HG02610 (cell line): ENCODE results near the gene MYLIP.
A peak's percentile ranks its signal among the peaks of the same experiment; 100 is the strongest.

Experiments
- ATAC-seq: cut with Tn5 transposase; IDR thresholded peaks from one replicate; pipeline ENCODE4 v1.9.1; 2021; ENCODE audit warnings: mild to moderate bottlenecking, moderate library complexity; ENCODE audit not compliant: unreplicated experiment

Gene MYLIP

DNA sequence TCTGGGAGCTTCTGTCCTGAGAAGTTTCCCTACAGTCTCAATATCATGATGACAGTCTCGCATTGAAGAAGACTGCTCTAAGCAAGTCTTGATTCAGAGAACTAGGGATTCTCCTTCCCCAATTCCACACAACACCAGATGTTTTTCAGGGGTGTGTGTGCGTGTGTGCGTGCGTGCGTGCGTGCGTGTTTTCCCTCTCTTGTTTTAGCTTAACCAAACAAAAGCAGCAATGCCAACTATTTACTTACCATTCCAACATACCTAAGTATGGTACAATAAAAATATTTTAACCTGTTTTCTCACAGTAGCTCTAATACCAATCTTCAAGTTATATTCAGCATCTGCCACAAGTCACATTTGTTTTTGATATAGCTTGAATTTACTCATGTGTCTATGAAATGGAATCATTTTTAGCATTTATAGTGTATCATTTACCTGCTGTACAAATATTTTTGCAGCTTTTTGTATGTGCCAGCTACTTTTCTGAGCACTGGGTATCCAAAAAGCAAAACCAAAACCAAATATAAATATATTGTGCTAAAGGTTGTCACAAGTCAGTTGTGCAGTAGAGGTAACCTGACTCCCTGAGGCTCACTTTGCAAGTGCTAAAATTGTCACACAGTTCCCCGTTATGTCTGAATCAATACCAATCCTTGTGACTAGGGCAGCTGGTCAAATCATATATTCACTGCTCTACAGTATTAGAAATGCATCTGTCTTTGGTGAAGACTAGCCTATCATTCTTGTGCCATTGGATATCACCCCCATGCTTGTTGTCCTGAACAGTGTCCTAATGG lies 21.7 kb upstream of the MYLIP start:
- ATAC-seq: no peak

DNA sequence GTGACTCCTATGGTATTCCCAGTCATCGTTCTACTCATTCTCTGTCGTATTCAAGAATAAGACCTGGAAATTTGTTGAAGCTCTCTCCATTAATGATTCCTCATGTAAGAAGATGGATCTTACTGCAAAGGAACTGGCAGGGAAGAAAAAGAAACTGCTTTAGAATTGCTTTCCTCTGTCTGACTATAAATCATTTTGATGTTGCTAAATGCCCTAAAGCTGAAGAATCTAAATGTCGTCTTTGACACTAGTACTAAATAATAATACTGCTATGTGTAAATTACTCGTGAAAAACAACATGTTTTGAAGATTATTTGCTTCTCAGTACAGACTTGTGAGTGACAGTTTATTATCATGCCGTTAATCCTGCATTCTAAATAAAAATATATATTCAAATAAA lies 20.5 kb upstream of the MYLIP start:
- no peak for ATAC-seq

DNA sequence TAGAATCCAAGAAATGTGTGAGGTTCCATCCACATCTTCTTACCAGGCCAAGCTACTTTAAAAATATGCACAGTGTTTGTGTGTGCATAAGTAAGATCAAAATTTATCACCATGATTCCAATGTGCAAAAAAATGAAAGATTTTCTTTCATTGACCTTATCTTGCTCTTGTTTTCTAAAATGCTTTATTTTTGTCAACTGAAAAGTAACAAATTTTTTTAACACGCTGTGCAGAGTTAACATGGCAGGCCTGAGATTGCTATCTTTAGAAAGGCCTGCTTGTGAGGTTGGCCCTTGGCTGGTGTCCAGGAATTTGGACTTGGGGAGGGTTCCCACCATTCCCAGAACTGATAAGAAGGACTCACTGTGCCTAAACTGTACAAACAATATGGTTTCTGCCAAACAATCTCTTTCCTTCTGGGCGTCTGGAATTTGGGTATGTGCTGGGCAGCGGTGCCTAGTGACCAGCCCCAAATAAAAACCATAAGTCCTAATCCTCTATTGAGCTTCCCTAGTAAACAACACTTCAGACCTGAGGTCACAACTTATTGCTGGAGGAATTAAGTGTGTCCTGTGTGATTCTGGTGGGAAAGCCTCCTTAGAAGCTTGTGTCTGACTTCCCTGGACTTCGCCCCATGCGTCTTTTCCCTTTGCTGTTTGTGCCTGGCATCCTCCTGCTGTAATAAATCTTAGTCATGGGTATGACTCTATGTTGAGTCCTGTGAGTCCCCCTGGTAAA lies 19.8 kb upstream of the MYLIP start:
- ATAC-seq: no peak

DNA sequence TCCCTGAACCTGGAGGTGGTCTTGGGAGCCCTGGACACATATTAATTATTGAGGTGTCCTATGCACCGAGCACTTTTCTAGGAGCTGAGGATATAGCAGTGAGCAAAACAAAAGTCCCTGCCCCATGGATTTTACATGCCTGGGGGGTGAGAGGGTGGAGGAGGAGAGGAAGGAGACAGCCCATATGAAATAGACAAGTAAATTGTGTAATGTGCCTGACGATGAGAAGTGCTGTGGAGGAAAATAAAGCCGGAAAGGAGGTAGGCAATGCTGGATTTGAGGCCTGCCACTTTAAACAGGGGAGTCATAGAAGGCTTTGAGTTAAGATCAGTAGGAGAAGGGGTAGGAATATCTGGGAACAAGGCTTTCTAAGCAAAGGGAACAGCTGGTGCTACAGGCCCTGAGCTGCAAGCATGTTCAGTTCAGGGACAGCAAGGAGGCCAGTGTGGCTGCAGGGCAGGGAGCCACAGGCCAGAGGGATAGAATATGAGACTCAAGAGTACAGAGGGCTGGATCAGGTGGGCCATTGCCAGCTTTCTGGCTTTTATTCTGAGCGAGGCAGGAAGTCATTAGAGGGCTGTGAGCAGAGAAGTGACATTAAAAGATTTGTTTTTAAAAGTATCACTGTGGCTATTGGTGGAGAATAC lies 19.1 kb upstream of the MYLIP start:
- no peak for ATAC-seq

DNA sequence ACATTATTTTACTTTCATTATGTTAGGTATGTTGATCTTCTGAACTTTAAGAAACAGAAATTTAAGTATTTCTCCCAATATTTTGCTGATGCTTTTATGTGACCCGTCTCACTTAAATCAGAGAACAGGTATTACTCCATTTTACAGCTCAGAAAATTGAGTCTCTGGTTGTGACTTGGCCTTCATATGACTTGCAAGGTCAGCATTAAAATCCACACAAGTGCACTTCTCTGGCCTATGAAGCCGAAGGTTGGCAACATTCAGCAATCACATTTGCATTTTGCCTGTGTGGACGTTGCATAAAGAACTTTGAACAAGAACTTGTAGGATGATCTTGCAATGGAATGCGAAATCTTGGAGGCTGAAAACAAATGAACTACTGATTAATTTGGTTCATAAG lies 10.1 kb upstream of the MYLIP start:
- ATAC-seq: no peak

DNA sequence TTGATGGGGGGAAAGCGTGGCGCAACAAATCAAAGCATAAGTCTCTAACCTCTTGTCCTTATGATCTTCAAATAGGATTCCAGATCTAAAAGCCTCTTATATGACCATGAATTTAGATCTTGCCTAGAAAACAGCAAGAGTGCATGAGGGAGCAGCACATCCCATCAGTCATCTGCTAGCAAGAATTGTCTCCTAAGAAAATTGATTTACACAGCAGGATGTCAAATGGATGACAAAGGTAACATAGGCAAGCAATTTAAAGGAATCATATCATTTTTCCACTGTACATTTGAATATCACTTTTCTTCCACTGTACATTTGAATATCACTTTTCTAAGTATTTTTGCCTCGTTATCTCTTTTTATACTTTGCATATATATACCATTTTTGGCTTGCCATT lies 7.5 kb upstream of the MYLIP start:
- ATAC-seq: no peak

DNA sequence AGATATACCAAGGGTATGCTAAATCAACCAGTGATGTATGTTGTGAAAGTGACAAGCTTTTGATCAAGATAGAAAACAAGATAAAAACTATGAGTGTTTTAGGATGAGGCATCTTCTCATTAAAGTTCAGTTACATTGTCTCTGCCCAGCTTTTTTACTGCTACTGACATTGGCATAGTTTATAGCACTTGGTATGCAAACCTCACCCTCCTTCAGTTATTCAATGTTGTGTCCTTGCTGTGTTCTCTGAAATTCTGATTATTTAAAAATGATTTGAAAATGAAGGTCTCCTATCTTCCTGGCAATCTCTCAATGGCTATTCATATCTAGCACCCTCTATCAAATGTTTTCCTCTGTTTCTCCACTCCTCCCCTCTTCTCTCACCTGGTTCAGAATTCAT lies 6.7 kb upstream of the MYLIP start:
- ATAC-seq: no peak

DNA sequence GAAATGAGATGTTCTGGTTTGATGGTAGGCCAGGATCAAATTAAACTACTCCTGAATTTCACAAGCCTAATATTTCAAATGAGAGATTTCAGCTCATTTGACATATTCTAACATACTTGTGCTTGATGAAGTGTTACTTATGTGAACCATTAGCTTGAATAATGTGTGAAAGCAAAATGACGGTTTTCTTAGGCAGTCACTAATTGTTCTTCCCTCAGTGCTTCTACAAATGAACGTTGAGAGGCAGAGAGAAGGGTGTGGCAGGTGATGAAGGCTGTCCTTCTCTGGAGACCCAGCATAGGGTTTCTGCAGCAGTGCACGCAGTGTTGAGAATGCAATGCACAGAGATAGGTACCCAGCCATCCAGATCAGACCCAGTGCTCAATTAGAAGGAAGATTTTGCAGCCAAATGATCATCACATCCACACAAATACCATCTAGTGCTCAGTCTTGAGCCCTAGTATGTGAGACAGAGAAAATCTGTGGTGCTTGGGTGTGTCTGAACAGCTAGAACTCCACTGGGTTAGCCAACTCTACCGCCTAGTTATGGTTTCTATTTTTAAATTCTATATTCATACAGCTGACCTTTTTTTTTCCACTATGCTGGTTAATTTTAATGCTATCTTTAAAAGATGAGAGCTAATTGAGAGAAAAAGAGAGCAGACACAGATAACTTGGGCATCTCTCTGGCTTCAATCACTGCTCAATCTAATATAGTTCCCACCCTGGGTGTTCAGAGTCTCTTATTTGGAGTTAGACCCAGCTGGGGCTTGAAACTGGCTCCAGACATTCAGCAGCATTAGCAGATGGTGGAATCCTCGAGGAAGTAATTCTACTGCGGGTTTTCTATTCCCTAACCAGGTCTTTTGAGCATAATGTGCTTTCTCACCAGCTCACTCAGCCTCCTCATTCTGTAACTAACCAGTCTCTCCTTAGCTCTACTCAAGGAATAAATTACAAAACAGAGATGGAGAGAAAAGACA lies 4.4 kb upstream of the MYLIP start:
- no peak for ATAC-seq

DNA sequence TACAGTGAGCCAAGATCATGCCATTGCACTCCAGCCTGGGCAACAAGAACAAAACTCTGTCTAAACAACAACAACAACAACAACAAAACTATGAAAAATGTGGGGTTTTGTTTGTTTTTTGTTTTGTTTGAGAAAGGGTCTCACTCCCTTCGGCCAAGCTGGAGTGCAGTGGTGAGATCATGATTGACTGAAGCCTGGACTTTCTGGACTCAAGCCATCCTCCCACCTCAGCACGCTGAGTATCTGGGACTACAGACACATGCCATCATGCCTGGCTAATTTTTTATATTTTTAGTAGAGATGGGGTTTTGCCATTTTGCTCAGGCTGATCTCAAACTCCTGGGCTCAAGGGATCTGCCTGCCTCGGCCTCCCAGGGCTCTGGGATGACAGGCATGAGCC lies 2.8 kb upstream of the MYLIP start:
- no peak for ATAC-seq

DNA sequence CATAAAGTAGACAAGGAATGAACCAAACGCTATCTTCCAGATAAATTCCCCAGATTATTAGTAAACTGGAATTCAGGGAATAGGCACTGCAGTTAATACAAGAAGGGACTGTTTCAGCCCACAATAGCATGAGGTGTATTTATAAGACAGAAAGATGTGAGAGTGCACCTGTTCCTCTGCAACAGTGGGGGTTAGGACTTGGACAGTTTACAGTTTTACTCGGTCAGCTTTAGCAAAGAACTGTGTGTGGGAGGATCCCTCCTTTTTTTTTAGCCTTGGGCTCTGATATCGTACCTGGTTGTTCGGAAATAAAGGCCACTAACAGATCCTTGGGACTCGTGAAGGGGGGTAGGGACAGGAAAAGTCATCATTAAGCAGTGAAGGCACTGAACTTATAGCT lies 2.0 kb upstream of the MYLIP start:
- no peak for ATAC-seq

DNA sequence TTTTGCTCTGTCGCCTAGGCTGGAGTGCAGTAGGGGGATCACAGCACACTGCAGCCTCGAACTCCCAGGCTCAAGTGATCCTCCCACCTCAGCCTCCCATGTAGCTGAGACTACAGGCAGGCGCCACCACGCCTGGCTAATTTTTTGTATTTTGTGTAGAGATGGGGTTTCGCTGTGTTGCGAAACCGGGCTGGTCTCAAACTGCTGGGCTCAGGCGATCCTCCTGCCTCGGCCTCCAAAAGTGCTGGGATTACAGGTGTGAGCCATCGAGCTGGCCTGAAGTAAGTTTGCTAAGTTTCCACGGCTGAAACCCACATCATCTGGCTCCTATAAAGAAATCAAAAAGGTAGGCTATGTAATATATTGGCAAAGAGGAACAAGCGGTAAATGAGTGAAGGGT lies 1.4 kb upstream of the MYLIP start:
- ATAC-seq: no peak

DNA sequence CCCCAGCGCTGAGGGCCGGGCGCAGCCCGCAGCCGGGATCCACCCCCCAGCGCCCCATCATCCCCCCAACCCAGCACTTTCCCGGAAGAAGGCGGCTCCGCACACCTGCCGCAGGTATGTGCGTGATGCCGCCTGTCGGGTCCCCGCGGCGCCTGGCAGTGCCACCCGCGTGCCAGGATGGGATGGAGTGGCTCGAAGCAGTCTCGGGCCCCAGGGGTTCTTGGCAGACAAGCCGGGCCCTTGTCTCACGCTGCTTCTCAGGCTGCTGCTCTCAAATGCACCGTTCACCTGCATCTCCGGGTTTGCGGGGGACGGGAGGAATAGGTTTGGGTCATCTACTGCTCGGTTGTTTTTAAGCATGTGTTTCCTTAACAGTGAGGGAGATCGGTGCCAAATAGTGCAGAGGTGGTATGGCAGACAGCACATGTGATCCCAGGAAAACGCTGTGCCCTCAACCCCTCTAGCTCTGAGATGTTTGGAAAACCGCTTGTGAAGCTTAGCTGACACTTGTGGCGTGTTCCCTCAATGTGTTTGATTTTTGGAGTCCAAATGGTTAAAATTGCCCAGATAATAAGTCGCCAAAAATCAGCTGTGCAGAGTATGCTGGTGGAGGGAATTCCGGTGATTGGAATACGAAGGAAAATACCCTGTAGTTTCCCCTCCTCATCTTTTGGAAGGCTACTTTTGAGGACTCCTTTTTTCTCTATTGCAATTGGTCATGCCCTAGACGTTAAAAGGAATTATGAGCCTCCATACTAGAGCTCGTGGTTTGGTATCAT lies 926 bp downstream of the MYLIP start:
- ATAC-seq: no peak

DNA sequence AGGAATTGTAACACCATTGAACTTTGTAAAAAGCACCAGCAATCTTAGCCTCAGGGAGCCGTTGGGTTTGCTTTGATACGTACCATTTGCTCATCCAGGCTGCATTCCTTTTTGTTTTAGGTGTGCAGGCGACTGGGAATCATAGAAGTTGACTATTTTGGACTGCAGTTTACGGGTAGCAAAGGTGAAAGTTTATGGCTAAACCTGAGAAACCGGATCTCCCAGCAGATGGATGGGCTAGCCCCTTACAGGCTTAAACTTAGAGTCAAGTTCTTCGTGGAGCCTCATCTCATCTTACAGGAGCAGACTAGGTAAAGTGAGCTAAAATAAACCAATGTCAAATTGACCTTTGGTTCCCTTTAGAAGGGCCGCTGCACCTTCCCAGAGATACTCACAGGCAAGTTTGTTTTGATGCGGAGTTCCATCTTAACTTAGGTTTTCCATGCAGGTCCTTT lies 1.6 kb downstream of the MYLIP start:
- no peak for ATAC-seq

DNA sequence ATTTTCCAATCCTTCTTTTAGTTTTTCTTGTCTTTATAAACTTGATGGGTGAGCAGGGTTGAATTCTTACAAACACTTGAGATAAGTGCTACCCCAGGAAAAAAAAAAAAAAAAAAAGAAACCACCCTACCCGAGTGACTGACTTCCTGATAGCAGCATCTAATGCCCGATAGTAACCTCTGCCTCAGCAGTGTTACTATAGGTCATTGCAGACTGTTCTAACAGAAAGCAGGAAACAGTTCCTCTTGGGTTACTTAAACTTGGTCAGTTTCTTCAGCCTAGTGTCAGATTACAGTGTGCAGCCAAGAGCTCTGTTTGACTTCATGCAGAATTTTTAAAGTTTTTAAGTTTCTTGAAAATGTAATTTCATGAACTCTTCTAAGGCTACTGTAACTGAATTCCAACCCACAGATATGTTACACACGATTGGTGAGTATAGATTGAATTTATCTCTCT lies 2.1 kb downstream of the MYLIP start:
- peak; percentile 67 for ATAC-seq

DNA sequence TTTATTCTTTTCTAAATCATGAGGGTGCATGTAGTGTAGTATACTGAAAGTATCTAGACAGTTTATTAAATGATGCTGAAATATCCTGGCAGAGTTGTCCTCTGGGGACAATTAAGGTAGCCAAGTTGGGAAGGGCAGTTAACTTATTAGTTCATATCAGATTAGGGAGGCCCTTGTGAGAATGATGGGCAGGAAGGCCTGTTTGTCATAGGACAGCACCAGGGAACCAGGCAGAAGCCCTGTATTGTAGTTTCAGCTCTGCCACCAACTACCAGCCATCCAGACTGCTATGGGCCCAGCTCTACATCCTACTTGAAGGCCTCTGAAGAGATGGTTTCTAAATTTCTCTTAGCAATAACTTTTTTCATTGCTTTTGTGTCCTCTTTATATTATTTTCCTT lies 4.0 kb downstream of the MYLIP start:
- ATAC-seq: no peak

DNA sequence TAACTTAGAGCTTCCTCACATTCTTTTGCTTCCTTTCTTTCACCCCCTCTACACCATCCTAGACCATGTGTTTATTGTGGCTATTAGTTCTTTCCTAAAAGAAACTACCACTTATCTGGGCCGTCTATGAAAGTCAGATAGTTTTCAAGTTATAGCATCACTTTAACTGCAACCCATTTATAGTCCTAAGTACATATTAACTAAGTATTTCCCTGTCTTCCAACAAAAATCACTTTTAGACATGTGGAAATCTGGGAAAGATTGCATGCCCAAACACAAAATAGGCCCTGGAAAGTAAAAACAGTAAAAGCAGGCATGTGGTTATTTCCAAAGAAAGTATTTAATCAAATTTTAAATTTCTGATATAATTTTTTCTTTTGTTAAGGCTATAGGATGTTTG lies 5.5 kb downstream of the MYLIP start:
- ATAC-seq: no peak

DNA sequence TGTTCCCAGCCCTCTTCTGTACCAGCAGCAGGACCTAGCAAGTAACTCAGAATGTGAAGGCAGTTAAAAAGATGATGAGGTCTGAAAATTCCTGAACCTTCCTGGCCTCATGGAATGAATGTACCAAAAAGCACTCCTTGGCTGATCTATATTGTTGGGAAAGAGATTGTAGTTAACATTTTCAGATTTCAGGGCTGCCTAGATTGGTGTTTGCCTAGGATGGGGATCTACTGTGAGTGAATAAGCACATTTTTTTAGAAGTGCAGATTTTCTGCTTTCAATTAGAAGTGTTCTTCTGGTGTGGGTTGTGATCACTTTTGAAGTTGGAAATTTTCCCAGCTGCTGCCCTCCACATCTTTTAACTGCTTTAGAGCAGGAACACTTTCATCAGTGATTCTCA lies 6.2 kb downstream of the MYLIP start:
- no peak for ATAC-seq

DNA sequence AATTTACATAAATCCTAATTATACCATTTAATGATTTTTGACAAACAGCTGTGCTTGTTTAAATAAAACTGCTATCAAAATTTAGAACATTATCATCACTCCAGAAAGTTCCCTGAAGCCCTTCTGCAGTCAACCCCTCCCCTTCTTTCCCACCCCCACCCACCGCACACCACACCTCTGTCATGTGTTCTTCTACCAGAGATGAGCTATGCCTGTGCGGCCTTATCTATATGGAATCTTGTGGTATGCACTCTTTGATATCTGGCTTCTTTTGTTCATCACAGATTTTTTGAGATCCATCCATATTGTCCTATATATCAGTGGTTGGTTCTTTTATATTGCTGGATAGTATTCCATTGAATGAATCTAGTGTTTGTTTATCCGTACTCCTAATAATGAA lies 7.2 kb downstream of the MYLIP start:
- ATAC-seq: no peak

DNA sequence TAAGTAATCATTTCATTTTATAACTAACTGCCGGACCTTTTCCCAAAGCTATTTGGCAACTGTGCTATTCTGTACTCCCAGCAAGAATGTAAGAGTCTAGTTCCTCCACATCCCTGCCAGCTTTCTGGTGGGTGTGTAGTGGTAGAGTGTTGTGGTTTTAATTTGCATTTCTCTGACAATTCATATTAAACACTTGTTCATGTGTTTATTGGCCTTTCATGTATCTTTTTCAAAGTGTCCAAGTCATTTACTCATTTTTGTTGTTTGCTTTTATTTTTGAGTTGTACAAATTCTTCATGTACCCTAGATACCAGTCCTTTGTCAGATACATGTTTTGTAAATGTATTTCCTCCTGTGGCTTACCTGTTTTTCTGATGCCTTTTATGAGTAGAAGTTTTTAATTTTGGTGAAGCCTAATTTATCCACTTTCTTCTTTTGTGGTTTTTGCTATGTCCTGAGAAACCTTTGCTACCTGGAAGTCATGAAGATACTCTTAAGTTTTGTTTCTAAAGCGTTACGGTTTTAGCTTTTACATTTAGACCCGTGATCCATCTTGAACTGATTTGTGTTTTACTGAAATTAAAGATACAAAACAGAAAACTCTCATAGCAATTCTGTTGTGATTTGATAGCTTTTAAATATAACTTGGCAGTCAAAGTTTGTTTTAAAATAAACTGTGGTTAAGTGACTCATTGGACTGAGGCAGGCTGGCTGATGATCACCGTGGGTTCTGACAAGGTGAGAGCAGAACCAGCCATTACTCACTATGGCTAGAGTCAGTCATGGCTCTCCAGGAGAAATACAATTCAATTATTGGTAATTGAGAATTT lies 8.0 kb downstream of the MYLIP start:
- peak; percentile 71 for ATAC-seq
